Activated T-cell treated with anti-CD3 and anti-CD28 coated beads, Interleukin-2, amount 50 U/mL, for 1 hour (primary cell): ENCODE data around the gene RBP5.

Source experiments
- DNase-seq: peaks from one replicate; pipeline ENCODE4 v3.0.0-alpha.2; 2020

Gene RBP5

GRCh38 chr12:7144414-7145120, 15.9 kb upstream of the RBP5 start:
- no peak for DNase-seq

- DNase-seq, result no peak
Measured at GRCh38 chr12:7143564-7143963, 14.9 kb upstream of the RBP5 start.

- DNase-seq, result peak; percentile 13
Measured at GRCh38 chr12:7142809-7143465, 14.2 kb upstream of the RBP5 start.

GRCh38 chr12:7142056-7142644, 13.5 kb upstream of the RBP5 start:
- peak; percentile 61 for DNase-seq

- DNase-seq, result no peak
Measured at GRCh38 chr12:7141351-7142005, 12.8 kb upstream of the RBP5 start.

GRCh38 chr12:7139200-7139599, 10.5 kb upstream of the RBP5 start:
- no peak for DNase-seq

- no peak for DNase-seq
Measured at GRCh38 chr12:7137908-7138307, 9.2 kb upstream of the RBP5 start.

- DNase-seq, result no peak
Measured at GRCh38 chr12:7136676-7137075, 8.0 kb upstream of the RBP5 start.

- no peak for DNase-seq
Measured at GRCh38 chr12:7136071-7136470, 7.4 kb upstream of the RBP5 start.

- no peak for DNase-seq
Measured at GRCh38 chr12:7134396-7135166, 5.9 kb upstream of the RBP5 start.

GRCh38 chr12:7131502-7131866, 2.8 kb upstream of the RBP5 start:
- no peak for DNase-seq

- peak; percentile 51 for DNase-seq
Measured at GRCh38 chr12:7130701-7131501, 2.2 kb upstream of the RBP5 start.

- peak; percentile 84 for DNase-seq
Measured at GRCh38 chr12:7129872-7130691, 1.4 kb upstream of the RBP5 start, which contains the start of gene CLSTN3. CLSTN3 (plus strand) TSS chr12:7130371; CDS start chr12:7130649, 278 bp downstream.

- DNase-seq, result no peak
Measured at GRCh38 chr12:7129287-7129871, 690 bp upstream of the RBP5 start.

- DNase-seq, result no peak
Measured at GRCh38 chr12:7127916-7128626, 618 bp downstream of the RBP5 start.

GRCh38 chr12:7125632-7126227, 3.0 kb downstream of the RBP5 start:
- DNase-seq, result no peak

- DNase-seq, result no peak
Measured at GRCh38 chr12:7123806-7124522, 4.7 kb downstream of the RBP5 start.

GRCh38 chr12:7122811-7123769, 5.6 kb downstream of the RBP5 start:
- no peak for DNase-seq
